LoVo (cell line): ENCODE measurements around the gene NAT16.
A peak's percentile ranks its signal among the peaks of the same experiment; 100 is the strongest.
"Not testable (repeated sequence)": the region's sequence is repeated elsewhere in the genome, so short reads cannot be mapped to it uniquely, and the experiment has no call there.

Experiments
- DNase-seq: peaks from one replicate; pipeline ENCODE4 v3.0.0-alpha.2; 2016; ENCODE audit warnings: low spot score

Gene NAT16

DNA sequence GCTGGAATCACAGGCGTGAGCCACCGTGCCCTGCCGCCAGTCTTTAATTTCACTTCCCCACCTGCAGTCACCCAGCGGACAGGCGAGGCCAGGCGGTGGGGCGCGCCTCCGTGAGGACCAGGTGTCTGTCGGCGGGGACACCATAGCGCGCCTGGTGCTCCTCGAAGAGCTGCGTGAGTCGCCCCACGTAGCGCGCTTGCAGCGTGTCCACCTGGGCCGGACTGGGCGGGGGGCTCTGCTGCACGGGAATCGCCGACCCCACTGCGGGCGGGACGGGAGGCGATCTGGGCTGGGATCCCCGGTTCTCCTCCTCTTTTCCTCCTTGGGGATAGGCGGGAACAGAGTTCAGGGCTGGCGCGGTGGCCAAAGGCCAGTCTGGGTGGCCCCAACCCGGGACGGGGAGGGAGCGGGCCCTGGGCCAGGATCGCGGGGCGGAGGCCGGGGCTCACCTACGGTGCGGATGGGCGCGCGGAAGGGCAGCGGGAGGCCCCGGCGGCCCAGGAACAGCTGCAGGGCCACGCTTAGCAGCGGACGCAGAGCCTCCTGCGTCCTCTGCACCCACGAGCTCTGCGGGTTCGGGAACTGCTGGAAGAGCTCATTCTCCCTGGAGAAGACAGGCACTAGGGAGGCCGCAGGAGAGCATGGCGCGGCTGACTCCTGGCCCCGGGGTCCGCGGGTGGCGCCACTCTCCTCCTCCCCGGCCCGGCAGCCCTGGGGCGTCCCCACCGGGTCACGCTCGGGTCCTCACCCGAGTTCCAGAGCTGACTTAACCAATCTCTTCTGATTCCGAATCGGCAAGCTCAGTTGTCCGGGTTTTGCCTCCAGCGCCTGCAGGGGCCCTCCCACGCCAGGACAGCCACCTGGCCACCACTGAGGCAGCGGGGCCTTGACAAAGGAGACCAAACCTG lies 21.9 kb upstream of the NAT16 start:
- no peak for DNase-seq

DNA sequence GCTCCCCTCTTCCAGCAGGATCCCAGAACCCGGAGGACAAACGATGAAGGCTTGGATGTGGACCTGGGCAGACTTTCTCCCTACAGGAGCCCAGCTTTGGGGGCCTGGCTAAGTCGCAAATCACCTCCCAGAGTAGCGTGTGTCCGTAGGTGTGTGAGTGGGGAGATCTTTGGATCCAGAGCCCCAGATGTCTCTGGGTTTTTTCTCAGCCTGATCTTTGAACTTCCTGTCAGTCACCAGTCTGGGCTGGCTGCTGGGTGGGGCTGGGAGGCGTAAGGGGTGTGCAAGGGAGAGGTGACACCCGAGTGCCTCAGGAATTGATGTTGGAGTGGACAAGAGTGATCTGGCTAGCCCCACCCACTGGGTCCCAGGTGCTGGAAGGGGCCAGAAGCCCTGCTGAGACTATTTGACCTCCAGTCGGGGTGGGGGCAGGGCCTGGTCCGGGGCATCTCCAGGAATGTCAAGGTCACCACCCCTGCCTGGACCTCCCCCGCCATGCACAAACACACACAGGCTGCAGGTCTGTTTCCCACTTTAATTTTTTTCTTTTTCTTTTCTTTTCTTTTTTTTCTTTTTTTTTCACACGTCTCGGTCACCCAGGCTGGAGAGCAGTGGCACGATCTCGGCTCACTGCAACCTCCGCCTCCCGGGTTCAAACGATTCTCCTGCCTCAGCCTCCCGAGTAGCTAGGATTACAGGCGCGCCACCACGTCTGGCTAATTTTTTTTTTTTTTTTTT lies 20.9 kb upstream of the NAT16 start, which contains the start of gene MOGAT3:
MOGAT3 (minus strand) TSS at position 175 of the 738 bp plus-strand sequence. CDS start 182 bp downstream, outside the sequence.
- DNase-seq: peak; percentile 62

DNA sequence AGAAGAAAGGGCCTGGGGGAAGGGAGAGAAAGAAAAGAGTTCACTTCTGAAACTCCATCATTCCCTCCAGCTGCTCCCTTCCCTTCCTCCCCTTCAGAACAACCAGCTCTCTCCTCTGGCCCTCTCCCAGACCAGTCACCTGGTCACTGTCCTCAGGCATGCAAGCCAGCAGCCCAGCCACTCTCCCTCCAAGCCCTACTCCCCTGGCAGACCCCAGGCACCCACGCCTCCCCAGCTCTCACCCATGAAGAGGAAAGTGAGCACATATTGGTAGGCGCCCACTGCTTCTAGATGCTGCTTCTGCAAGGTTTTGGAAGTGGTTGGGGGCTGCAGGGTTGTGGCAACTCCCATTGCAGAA lies 20.4 kb upstream of the NAT16 start:
- DNase-seq: no peak

DNA sequence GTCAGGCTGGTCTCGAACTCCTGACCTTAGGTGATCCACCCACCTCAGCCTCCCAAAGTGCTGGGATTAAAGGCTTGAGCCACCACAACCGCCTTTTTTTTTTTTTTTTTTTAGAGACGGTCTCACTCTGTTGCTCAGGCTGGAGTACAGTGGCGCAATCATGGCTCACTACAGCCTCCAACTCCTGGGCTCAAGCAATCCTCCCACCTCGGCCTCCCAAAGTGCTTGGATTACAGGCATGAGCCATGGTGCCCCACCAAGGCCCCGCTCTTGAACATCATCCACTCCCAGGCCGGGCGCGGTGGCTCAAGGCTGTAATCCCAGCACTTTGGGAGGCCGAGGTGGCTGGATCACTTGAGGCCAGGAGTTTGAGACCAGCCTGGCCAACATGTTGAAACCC lies 19.4 kb upstream of the NAT16 start:
- not testable (repeated sequence) for DNase-seq

DNA sequence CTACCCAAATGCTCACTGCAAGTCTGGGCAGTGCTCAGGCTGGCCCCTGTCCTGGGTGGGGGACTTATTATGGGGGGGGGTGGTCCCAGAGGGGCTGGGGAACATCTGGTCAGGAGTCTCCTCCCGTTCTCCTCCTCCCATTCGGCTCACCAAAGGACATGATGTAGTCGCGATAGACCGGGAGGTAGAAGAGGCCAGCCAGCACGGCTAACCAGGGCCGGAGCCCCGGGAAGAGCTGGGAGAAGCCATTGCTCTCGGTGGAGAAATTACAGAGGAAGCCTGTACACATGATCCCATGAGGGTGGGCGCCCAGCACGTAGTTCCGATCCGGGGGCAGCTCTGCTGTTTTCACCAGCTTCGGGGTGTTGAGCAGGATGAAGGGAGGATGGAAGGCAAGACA lies 18.4 kb upstream of the NAT16 start:
- no peak for DNase-seq

DNA sequence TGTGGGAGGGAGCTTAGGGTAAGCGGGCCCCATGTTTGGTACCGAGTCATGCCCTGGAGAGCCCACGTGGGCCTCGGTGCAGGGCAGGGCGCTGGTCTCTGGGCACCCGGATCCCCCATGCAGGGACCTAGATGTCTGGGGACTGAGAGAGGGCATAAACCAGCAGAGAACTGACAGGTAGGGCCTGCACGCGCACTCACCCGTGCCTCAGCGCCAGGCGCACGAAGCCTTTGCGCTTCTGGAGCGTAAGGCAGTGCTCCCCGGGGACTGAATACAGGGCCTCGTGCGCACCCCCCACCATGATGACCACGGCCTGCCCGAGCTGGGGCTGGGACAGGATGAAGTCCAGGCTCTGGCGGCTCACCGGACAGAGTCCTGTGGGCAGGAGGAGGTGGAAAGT lies 17.9 kb upstream of the NAT16 start:
- no peak for DNase-seq

DNA sequence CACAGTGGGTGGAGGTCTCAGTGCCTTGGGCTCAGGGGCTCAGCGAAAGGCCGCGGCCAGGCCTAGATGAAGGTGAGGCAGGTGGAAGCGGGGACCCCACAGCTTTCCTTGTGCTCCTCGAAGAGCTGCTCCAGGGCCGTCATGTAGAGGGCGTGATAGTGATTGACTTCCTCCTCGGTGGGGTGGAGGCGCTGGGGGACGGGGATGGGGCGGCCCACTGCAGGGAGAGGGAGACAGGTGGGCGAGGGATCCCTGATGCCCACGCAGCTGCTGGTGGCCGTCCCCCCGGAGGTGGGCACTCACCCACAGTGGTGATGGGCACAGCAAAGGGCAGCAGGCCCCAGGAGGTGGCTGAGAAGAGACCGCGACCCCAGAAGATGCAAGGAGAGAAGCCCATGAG lies 15.8 kb upstream of the NAT16 start:
- DNase-seq: no peak

DNA sequence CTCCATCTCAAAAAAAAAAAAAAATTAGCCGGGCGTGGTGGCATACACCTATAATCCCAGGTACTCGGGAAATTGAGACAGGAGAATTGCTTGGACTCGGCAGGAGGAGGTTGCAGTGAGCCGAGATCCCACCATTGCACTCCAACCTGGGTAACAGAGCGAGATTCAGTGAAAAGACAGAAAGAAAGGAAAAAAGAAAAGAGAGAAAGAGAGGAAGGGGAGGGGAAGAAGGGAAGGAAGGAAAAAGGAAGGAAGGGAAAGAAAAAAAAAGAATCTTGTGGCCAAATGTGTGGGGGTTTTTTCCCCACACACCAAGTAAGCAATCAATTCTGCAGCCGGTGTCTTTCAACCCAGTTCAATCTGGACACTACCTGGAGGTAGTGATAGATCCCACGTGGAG lies 9.0 kb upstream of the NAT16 start:
- DNase-seq: no peak

DNA sequence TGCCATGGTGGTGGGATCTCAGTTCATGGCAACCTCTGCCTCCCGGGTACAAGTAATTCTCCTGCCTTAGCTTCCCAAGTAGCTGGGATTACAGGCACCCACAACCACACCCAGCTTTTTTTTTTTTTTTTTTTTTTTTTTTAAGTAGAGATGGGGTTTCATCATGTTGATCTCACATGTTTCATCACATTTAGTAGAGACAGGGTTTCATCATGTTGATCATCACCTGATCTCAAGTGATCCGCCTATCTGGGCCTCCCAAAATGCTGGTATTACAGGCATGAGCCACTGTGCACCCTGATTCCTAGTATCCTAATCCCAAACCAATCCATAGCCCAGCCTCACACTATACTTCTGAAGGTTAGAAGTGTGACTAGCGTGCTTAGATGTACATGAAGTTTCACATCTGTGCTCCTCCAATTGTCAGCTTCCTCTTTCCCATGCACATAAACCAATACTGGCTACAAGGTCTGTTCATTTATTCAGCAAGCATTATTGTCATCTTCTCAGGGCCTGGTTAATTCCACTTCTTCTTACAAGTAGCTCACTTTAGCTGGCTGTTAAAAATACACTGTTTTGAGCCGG lies 6.8 kb upstream of the NAT16 start:
- no peak for DNase-seq

DNA sequence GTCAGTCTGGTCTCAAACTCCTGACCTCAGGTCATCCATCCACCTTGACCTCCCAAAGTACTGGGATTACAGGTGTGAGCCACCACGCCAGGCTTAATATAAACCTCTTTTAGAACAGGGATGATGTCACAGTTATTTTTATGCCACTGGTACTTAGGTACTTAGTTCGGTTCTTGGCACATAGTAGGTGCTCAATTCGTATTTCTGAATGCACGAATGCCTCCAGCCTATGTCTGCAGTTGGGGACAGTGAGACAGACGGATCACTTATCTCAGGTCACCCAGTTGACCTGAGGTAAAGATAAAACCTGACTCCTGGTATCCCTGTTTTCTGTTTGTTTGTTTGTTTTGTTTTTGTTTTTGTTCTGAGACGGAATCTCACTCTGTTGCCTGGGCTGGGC lies 6.1 kb upstream of the NAT16 start:
- DNase-seq: no peak

DNA sequence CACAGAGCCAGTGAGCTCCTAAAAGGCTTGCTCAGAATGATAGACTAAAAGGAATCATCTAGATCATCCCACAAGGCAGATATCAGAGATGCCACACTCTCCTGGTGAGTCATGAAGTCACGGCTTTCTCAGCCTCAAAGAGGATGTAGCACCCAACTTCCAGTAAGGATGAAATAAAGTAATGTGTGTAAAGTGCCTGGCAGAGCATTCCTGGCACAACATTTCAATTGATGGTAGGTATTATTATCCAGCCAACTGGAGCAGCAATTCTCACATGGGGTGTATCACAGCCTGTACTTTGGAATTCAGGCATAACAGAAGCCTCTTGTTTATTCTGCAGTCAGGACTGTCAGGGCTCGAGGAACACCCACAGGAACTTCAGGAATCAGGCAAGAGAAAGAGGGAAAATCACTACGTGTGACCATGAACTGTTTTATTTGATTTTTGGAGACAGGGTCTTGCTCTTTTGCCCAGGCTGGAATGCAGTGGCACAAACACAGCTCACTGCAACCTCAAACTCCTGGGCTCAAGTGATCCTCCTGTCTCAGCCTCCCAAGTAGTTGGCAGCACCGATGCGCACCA lies 5.3 kb upstream of the NAT16 start:
- no peak for DNase-seq

DNA sequence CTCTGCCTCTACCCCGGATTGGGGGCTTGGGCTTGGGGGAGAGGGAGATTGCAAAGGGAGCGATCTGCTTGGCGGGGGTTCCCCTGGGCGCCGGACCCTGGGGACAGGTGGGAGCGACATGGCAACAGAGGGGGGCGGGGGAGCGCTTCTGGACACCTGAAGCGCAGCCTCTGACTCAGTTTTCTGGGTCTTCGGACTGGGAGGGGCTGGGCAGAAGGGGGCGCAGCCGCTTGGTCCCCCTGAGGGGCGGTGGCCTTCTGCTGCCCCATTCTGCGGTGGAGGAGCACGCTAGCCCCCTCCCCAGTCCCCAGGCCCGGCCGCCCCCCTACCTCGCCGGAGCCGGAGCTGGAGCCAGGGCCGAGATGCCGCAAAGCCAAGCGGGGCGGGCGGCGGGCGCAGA lies 380 bp downstream of the NAT16 start:
- no peak for DNase-seq

DNA sequence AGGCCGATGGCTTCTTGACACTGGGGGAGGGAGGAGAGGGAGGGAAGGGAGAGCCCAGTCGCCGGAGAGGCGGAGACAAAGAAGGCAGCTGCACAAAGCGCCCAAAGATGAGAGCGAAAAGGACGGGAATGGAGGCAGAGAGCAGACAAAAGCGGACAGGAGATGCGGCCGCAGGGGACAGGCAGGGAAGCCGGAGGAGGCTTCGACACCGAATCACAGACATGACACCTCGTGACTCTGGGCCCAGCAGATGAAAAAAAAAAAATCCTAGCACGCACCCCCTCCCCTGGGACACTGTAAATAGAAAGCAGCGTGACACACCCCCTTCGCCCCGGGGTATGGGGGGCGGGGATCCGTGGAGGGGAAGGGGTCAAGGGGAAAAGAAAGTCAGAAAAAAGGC lies 976 bp downstream of the NAT16 start:
- DNase-seq: no peak

DNA sequence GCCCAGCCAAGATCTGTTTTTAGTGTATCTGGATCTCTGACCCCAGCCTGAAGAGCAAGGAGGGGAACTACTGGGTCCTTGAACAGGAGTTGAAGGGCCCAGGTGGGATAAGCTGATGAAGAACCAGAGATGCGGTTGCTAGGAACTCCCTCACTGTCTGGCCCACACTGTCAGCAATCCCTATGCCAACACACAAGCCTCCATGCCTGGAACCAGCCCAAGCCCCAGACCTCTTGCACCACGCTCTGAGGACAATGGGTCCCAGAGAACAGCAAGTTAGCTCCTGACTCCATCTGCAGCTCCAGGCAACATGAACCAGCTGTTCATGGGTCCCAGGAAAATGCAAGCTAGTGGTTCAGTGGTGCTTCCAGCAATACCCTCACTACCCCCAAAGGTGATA lies 2.4 kb downstream of the NAT16 start:
- DNase-seq: no peak

DNA sequence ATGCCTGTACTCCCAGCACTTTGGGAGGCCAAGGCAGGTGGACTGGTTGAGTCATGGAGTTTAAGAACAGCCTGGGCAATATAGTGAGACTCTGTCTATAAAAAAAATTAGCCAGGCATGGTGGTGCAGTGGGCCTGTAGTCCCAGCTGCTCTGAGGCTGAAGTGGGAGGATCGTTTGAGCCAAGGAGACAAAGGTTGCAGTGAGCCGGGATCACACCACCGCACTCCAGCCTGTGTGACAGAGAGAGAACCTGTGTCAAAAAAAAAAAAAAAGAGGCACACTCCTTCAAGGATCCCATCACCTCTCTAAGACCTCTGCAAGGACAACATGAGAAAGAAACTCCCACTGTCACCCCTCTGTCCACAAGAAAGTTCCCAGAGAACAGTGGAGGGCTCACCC lies 4.4 kb downstream of the NAT16 start:
- no peak for DNase-seq

DNA sequence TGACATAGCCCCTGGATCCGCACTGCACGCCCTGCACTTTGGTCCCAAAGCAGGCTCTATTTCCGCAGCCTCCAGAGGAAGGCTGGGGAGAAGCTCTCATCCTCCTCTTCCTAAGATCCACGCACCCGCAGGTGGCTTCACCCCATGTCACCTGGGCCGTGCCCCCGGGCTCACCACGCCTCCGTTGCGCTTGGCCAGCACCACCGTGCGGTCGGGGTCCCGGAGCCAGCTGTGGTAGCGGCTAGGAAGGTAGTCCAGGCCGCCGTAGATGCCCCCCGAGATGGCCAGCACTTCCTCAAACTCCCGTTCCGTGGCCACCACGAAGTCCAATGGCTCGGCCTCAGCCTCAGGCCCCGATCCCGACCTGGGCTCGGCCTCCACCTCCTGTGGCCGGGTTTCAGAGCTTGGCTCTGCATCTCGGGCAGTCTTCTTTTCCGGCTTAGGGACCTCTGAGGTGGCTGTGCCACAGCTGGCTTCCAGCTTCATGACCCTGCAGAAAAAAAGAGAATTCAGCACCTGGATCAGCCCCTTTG lies 5.7 kb downstream of the NAT16 start:
- DNase-seq: no peak

DNA sequence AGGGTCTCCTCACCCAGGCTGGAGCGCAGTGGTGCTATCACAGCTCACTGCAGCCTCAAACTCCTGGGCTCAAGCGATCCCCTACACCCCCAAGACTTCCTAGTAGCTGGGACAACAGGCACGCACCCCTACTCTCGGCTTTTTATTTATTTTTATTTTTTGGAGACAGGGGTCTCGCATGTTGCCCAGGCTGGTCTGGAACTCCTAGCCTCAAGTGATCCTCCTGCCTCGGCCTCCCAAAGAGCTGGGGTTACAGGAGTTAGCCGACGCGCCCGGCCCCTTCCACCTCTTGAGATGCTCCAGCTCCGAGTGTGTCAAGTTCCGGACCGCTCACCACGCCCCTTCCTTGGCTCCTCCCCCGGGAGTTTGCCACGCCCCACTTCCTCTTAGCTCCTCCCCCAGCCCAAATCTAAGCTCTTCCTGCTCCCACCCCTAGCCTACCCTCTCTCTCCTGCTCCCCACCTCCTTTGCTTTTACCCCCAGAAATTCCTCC lies 6.3 kb downstream of the NAT16 start:
- DNase-seq: peak; percentile 46

DNA sequence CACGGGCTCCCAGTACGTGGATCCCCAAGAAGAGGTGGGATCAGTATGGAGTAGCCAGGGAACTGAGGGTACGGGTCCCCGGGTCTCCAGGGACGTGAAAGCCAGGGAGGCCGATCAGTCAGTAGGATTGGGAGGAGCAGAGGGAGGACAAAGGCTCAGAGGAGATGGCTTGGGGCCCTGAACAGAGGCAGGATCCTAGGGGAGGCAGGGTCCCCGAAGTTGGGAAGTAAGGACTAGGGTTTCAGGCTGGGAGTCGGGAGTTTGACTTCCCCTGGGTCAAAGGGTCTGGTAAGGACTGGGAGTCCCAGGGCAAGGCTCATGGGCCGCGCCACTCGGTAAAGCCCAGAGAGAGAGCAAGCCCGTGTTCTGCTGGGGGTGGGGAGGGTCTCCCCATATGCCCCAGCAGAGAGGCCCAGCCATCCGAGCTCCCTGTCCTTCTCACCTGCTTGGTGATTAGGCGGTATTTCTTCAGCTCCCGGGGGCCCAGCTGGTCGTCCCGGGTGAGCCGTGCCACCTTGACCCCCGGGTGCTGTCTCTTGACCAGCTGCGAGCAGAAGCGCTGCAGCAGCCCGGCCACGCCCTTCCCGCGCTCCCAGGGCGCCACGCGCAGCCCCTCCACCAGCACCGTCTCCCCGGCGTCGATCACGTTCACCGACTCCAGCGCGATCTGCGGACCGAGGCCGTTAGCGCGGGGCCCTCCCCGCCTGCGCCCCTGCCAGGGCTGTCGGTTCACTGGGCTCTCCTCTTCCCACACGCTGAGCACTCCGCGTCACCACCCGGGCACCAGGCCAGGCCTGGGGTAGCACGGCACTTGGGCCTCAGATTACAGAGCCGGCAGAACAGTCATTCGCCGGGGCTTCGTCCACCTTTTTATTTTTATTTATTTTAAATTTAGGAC lies 7.0 kb downstream of the NAT16 start:
- peak; percentile 74 for DNase-seq

DNA sequence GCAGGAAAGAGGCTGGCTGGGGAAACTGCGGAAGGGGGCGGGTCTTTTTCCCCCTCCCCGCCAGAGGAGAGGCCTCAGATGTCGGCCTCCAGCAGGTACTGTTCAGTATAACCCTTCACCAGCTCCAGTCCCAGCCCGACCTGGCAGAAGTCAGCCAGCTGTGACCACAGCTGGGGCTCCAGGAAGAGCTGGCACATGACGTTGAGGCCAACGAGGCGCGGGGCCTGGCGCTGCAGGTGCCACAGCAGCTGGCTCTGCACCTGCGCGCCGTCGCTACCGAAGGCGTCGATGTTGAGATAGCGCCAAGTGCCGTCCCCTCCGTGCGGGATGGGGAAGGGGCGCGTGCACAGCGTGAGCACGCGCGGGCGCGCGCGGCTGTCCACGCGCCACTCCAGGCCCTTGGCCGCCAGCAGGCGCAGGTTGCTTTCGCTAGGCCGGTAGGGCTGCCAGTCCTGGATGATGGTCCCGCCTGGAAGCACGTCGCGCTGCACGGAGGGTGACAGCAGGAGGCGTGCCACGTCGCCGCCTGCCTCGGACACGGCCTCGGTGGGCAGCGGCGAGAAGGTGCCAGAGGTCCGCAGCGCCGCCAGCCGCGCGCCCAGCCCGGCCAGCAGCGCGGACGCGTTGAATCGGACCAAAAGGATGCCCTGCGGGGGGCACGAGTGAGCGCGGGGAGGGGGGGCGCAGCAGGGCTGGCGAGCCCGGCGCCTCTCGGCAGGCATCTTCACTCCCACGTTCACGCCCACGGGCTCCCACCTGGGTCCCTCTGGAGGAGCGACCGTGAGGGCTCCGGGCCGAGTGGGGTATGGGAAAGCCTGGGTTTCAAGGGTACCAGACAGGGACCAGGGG lies 7.9 kb downstream of the NAT16 start:
- no peak for DNase-seq

DNA sequence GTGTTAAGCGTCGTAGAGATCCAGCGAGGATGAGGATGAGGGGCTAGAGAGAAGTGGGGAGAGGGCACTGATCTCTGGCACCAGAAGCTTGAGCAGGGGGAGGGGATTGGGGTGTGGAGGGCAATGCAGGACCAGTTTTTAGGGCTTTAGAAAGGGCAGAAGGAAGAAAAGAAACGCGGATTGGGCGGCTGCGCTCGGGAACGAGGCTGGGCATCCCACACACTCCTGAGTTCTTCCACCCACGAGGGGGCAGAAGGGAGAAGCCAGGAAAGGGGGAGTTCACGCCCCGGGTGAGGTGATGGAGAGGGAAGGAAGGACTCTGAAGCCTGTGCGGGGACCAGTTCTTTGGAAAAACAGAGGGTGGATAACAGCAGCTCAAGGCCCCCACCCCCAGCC lies 8.7 kb downstream of the NAT16 start:
- DNase-seq: no peak
